ENCODE data around the gene TRIO.

The TRIO gene

DNA sequence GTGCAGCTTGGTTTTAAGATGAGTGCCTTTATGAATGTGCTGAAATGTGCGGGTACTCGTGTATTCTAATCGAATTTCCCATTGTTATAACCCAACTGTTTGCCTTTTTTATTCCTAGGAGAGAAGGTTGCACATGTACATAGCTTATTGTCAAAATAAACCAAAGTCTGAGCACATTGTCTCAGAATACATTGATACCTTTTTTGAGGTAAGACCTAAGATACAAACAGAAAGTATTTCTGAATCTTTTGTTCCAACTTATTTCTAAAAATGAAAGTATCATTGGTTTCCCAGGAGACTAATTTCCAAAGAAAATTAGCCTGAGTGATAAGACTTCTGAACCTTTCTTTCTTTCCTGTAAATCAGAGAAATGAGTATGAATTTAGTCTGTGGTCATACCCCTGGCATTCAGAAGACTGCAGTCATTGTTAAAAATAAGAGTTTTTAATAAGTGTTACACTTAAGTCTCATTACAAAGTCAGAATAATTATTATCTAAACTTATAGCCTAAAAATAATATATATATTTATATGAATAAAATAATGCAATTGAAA is 336.1 kb downstream of the TRIO start:
- no peak for TF ChIP-seq SIN3A (IDR thresholded peaks at IDR 0.05; ENCODE audit: borderline replicate concordance, insufficient read depth, low read length)
- TF ChIP-seq TAF1 (IDR thresholded peaks at IDR 0.05; ENCODE audit: borderline replicate concordance, insufficient read depth, low read length) = no peak
- no peak for TF ChIP-seq POLR2AphosphoS5 (IDR thresholded peaks at IDR 0.05; ENCODE audit: low read depth, low read length)
- TF ChIP-seq, protein P1, sequence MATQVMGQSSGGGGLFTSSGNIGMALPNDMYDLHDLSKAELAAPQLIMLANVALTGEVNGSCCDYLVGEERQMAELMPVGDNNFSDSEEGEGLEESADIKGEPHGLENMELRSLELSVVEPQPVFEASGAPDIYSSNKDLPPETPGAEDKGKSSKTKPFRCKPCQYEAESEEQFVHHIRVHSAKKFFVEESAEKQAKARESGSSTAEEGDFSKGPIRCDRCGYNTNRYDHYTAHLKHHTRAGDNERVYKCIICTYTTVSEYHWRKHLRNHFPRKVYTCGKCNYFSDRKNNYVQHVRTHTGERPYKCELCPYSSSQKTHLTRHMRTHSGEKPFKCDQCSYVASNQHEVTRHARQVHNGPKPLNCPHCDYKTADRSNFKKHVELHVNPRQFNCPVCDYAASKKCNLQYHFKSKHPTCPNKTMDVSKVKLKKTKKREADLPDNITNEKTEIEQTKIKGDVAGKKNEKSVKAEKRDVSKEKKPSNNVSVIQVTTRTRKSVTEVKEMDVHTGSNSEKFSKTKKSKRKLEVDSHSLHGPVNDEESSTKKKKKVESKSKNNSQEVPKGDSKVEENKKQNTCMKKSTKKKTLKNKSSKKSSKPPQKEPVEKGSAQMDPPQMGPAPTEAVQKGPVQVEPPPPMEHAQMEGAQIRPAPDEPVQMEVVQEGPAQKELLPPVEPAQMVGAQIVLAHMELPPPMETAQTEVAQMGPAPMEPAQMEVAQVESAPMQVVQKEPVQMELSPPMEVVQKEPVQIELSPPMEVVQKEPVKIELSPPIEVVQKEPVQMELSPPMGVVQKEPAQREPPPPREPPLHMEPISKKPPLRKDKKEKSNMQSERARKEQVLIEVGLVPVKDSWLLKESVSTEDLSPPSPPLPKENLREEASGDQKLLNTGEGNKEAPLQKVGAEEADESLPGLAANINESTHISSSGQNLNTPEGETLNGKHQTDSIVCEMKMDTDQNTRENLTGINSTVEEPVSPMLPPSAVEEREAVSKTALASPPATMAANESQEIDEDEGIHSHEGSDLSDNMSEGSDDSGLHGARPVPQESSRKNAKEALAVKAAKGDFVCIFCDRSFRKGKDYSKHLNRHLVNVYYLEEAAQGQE (IDR thresholded peaks at IDR 0.05; ENCODE audit: insufficient read depth in 1 of 2, low read depth in 2 of 2, low read length in 2 of 2) = no peak
- no peak for TF ChIP-seq FOXP2 (optimal IDR thresholded peaks at IDR 0.05; ENCODE audit: borderline replicate concordance, extremely low read depth, extremely low read length, insufficient read depth)

DNA sequence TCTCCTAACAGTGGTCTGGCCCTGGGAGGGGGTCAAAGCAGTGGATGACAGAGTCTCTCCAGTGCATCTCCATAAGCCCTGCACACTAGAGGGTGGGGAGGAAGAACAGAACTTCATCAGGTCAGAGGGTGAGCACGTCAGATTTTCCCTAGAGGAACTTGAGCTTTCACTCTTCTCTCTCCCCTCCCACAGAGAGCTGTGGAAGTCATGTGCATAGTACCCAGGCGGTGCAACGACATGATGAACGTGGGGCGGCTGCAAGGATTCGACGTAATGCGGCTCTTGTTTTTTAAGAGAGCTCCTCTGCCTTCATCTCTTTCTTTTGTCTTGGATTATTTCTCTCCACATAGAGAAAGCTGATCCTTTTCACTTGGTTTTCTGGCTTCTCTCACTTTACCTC is 338.2 kb downstream of the TRIO start:
- TF ChIP-seq, protein P1 (IDR thresholded peaks at IDR 0.05; ENCODE audit: insufficient read depth in 1 of 2, low read depth in 2 of 2, low read length in 2 of 2) = no peak
- TF ChIP-seq FOXP2 (optimal IDR thresholded peaks at IDR 0.05; ENCODE audit: borderline replicate concordance, extremely low read depth, extremely low read length, insufficient read depth) (no peak), SIN3A (IDR thresholded peaks at IDR 0.05; ENCODE audit: borderline replicate concordance, insufficient read depth, low read length) (no peak), POLR2AphosphoS5 (IDR thresholded peaks at IDR 0.05; ENCODE audit: low read depth, low read length) (no peak), TAF1 (IDR thresholded peaks at IDR 0.05; ENCODE audit: borderline replicate concordance, insufficient read depth, low read length) (no peak)

GRCh38 chr5:14482085-14482484 is 338.9 kb downstream of the TRIO start:
- no peak for TF ChIP-seq SIN3A (IDR thresholded peaks at IDR 0.05; ENCODE audit: borderline replicate concordance, insufficient read depth, low read length)
- no peak for TF ChIP-seq POLR2AphosphoS5 (IDR thresholded peaks at IDR 0.05; ENCODE audit: low read depth, low read length)
- TF ChIP-seq TAF1 (IDR thresholded peaks at IDR 0.05; ENCODE audit: borderline replicate concordance, insufficient read depth, low read length) = no peak
- TF ChIP-seq FOXP2 (optimal IDR thresholded peaks at IDR 0.05; ENCODE audit: borderline replicate concordance, extremely low read depth, extremely low read length, insufficient read depth) = no peak
- TF ChIP-seq, protein P1 (IDR thresholded peaks at IDR 0.05; ENCODE audit: insufficient read depth in 1 of 2, low read depth in 2 of 2, low read length in 2 of 2) = no peak

- TF ChIP-seq FOXP2 (optimal IDR thresholded peaks at IDR 0.05; ENCODE audit: borderline replicate concordance, extremely low read depth, extremely low read length, insufficient read depth) = no peak
Observed at GRCh38 chr5:14483504-14484157, 340.5 kb downstream of the TRIO start.

DNA sequence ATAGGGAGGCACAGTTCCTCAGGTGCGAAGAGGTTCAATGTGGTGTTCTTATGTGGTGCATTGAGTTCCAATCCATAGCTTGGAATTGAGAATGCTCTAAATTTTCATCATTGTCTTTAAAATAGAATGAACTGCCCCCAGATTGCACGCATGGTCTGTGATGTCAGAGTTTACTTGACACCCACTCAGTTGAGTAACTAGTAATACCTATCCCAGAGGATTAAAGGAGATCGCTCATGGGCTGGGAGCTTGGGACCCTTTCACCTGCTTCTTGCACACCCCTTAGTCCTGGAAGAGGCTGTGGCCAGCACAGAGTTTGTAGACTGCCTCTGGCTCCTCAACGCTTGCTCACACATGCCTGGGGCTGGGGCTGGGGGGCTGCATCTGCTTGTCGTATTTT is 343.3 kb downstream of the TRIO start:
- no peak for TF ChIP-seq SIN3A (IDR thresholded peaks at IDR 0.05; ENCODE audit: borderline replicate concordance, insufficient read depth, low read length)
- no peak for TF ChIP-seq TAF1 (IDR thresholded peaks at IDR 0.05; ENCODE audit: borderline replicate concordance, insufficient read depth, low read length)
- TF ChIP-seq, protein P1 (IDR thresholded peaks at IDR 0.05; ENCODE audit: insufficient read depth in 1 of 2, low read depth in 2 of 2, low read length in 2 of 2) = no peak
- TF ChIP-seq FOXP2 (optimal IDR thresholded peaks at IDR 0.05; ENCODE audit: borderline replicate concordance, extremely low read depth, extremely low read length, insufficient read depth) = no peak
- no peak for TF ChIP-seq POLR2AphosphoS5 (IDR thresholded peaks at IDR 0.05; ENCODE audit: low read depth, low read length)

Data from PFSK-1 (cell line).